ENCODE results near the gene YDJC.

YDJC gene

GRCh38 chr22:21634844-21635243, 5.0 kb upstream of the YDJC start:
- DNase-seq (ENCODE audit: low read depth), result no peak
- no peak overlapping the region for H3K4me3 ChIP-seq (ENCODE audit: low read length)
- TF ChIP-seq CTCF (conservative IDR thresholded peaks at IDR 0.05; ENCODE audit: low read length), result no peak

GRCh38 chr22:21634081-21634480, 4.3 kb upstream of the YDJC start:
- no peak for DNase-seq (ENCODE audit: low read depth)
- no peak overlapping the region for H3K4me3 ChIP-seq (ENCODE audit: low read length)
- no peak for TF ChIP-seq CTCF (conservative IDR thresholded peaks at IDR 0.05; ENCODE audit: low read length)

- TF ChIP-seq CTCF (conservative IDR thresholded peaks at IDR 0.05; ENCODE audit: low read length), result no peak
- DNase-seq (ENCODE audit: low read depth), result no peak
- H3K4me3 ChIP-seq (ENCODE audit: low read length), result no peak overlapping the region
Observed at GRCh38 chr22:21633481-21633880, 3.7 kb upstream of the YDJC start.

GRCh38 chr22:21632931-21633330, 3.1 kb upstream of the YDJC start:
- H3K4me3 ChIP-seq (ENCODE audit: low read length), result no peak overlapping the region
- no peak for TF ChIP-seq CTCF (conservative IDR thresholded peaks at IDR 0.05; ENCODE audit: low read length)
- no peak for DNase-seq (ENCODE audit: low read depth)

GRCh38 chr22:21632237-21632895, 2.5 kb upstream of the YDJC start, which contains the start of gene CCDC116:
CCDC116 (plus strand) TSS chr22:21632760; CDS start chr22:21633182, 422 bp downstream.
- no peak for DNase-seq (ENCODE audit: low read depth)
- H3K4me3 ChIP-seq (ENCODE audit: low read length), result no peak within 1 kb of the TSS
- TF ChIP-seq CTCF (conservative IDR thresholded peaks at IDR 0.05; ENCODE audit: low read length), result no peak

GRCh38 chr22:21631025-21631424, 1.2 kb upstream of the YDJC start:
- H3K4me3 ChIP-seq (ENCODE audit: low read length), result no peak overlapping the region
- TF ChIP-seq CTCF (conservative IDR thresholded peaks at IDR 0.05; ENCODE audit: low read length), result no peak
- DNase-seq (ENCODE audit: low read depth), result no peak
